LNCAP (cell line): ENCODE measurements around the gene ATP8A1.

Source experiments
- CTCF ChIP-seq: fragments of 450-650 bp; IDR thresholded peaks from 2 replicates; pipeline ENCODE4 v1.5.1; 2017; ENCODE audit warnings: mild to moderate bottlenecking

The ATP8A1 gene

DNA sequence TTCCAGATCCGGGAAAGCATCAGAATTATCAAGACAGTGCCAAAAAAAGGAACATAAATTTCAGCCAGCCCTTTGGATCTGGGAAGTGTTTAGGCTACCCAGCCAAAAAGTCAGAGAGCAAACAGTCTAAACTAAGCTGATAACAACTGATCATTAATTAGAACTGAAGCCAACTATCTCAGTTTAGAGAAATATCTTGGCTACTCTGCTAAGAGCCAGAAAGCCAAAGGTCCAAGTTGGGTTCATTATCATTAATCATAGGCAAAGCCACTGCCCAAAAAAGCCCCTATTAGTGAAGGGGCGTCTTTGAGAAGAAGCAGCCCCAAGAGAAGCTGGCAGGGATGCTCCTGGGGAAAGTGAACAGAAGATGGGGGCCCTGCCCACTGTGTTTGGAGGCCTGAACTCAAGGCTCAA is 296.6 kb downstream of the ATP8A1 start:
- no peak for TF ChIP-seq CTCF

- no peak for TF ChIP-seq CTCF
These were observed 297.2 kb downstream of the ATP8A1 start for GRCh38 chr4:42359711-42360110.
